Neural cell (in vitro differentiated cells): ENCODE results near the gene MAGEF1. TPM values are rescaled to one million over a fixed set of nuclear protein-coding genes. Genes with fewer than 3 reads are reported as not detected.
A peak's percentile ranks its signal among the peaks of the same experiment; 100 is the strongest.

Experiments
- H2AFZ ChIP-seq: fragments of 200-600, 300-800 bp; sonication (generic), shearing (Covaris generic); 2 replicates; pipeline ENCODE4 v1.6.0; 2014; ENCODE audit warnings: low read depth, mild to moderate bottlenecking, antibody characterized with exemption, low read length, moderate library complexity
- H3F3A ChIP-seq: fragments of 200-600 bp; shearing (Covaris generic); 2 replicates; pipeline ENCODE4 v1.6.1; 2016; ENCODE audit warnings: mild to moderate bottlenecking, moderate library complexity, mixed read lengths, antibody characterized with exemption, low read length; ENCODE audit not compliant: insufficient read depth, poor library complexity, severe bottlenecking
- H3K27ac ChIP-seq: fragments of 200-600, 300-800 bp; sonication (generic), shearing (Covaris generic); 2 replicates; pipeline ENCODE4 v1.5.1; 2014; ENCODE audit warnings: mild to moderate bottlenecking, low read length, moderate library complexity
- H3K27me3 ChIP-seq: fragments of 300-800, 200-600 bp; sonication (generic), shearing (Covaris generic); 2 replicates; pipeline ENCODE4 v1.6.0; 2014; ENCODE audit warnings: mild to moderate bottlenecking, low read depth, low read length, moderate library complexity; ENCODE audit not compliant: insufficient read depth
- H3K36me3 ChIP-seq: fragments of 300-800, 200-600 bp; sonication (generic), shearing (Covaris generic); 2 replicates; pipeline ENCODE4 v1.5.1; 2014; ENCODE audit warnings: mild to moderate bottlenecking, antibody characterized with exemption, low read length, moderate library complexity; ENCODE audit not compliant: insufficient read depth
- H3K4me2 ChIP-seq: fragments of 300-800, 200-600 bp; sonication (generic), shearing (Covaris generic); 2 replicates; pipeline ENCODE4 v1.6.0; 2014; ENCODE audit warnings: mild to moderate bottlenecking, low read length
- H3K4me3 ChIP-seq: fragments of 300-800, 200-600 bp; sonication (generic), shearing (Covaris generic); 2 replicates; pipeline ENCODE4 v1.5.1; 2014; ENCODE audit warnings: mild to moderate bottlenecking, low read length, moderate library complexity
- H3K79me2 ChIP-seq: fragments of 200-600 bp; shearing (Covaris generic); replicated peaks from 2 replicates; pipeline ENCODE4 v1.6.0; 2014; ENCODE audit warnings: mild to moderate bottlenecking, low read length, moderate library complexity; ENCODE audit not compliant: insufficient read depth
- H3K9ac ChIP-seq: fragments of 300-800, 200-600 bp; sonication (generic), shearing (Covaris generic); 2 replicates; pipeline ENCODE4 v1.6.1; 2016; ENCODE audit warnings: mild to moderate bottlenecking, low read length, mixed read lengths
- H3K9me2 ChIP-seq: fragments of 200-600 bp; shearing (Covaris generic); 2 replicates; pipeline ENCODE4 v1.6.1; 2016; ENCODE audit warnings: mild to moderate bottlenecking, low read length, mixed read lengths; ENCODE audit not compliant: insufficient read depth
- H3K9me3 ChIP-seq: fragments of 200-600, 300-800 bp; sonication (generic), shearing (Covaris generic); 2 replicates; pipeline ENCODE4 v1.6.1; 2016; ENCODE audit warnings: mild to moderate bottlenecking, mixed run types, low read length, moderate library complexity, mixed read lengths
- H4K20me1 ChIP-seq: fragments of 200-600 bp; shearing (Covaris generic); 2 replicates; pipeline ENCODE4 v1.6.1; 2016; ENCODE audit warnings: mild to moderate bottlenecking, mixed run types; ENCODE audit not compliant: insufficient read depth
- EP300 ChIP-seq: fragments of 450-650 bp; conservative IDR thresholded peaks from 2 replicates; pipeline ENCODE4 v1.6.1; 2014; ENCODE audit warnings: antibody characterized with exemption, mild to moderate bottlenecking, moderate library complexity; ENCODE audit not compliant: poor library complexity, severe bottlenecking
- EZH2 ChIP-seq: fragments of 200-600, 300-800 bp; shearing (Covaris generic), sonication (generic); IDR thresholded peaks from 2 replicates; pipeline ENCODE4 v1.6.1; 2014; ENCODE audit warnings: antibody characterized with exemption, low read length, borderline replicate concordance, mild to moderate bottlenecking; ENCODE audit not compliant: insufficient read depth, poor library complexity, severe bottlenecking
- MXI1 ChIP-seq: fragments of 450-650 bp; conservative IDR thresholded peaks from 2 replicates; pipeline ENCODE4 v1.6.1; 2014; ENCODE audit warnings: antibody characterized with exemption, mild to moderate bottlenecking; ENCODE audit not compliant: poor library complexity, severe bottlenecking
- POLR2AphosphoS5 ChIP-seq: IDR thresholded peaks from 2 replicates; pipeline ENCODE4 v1.6.1; 2012
- RAD21 ChIP-seq: fragments of 450-650 bp; conservative IDR thresholded peaks from 2 replicates; pipeline ENCODE4 v1.6.1; 2014; ENCODE audit warnings: antibody characterized with exemption, mild to moderate bottlenecking, moderate library complexity
- SMC3 ChIP-seq: fragments of 450-650 bp; conservative IDR thresholded peaks from 2 replicates; pipeline ENCODE4 v1.6.1; 2014; ENCODE audit warnings: antibody characterized with exemption, mild to moderate bottlenecking, moderate library complexity; ENCODE audit not compliant: poor library complexity
- TAF1 ChIP-seq: IDR thresholded peaks from 2 replicates; pipeline ENCODE4 v1.6.1; 2012; ENCODE audit warnings: low read depth
- polyA minus RNA-seq: library from RNA; depleted of rRNA, polyadenylated mRNA; stranded (reverse); fragments of >200 nt; gene quantifications from 2 replicates; pipeline ENCODE4 v1.2.3, GENCODE V29; 2014
- polyA plus RNA-seq: library from polyadenylated mRNA; depleted of rRNA; stranded (reverse); fragments of >200 nt; gene quantifications from 2 replicates; pipeline ENCODE4 v1.2.3, GENCODE V29; 2014
- TF ChIP-seq, protein P1 (sequence below): IDR thresholded peaks from 2 replicates; pipeline ENCODE4 v1.6.1; 2012; ENCODE audit warnings: borderline replicate concordance
- TF ChIP-seq, protein P2 (sequence below): fragments of 450-650 bp; IDR thresholded peaks from 2 replicates; pipeline ENCODE4 v1.5.1; 2014; ENCODE audit warnings: antibody characterized with exemption, mild to moderate bottlenecking, moderate library complexity; ENCODE audit not compliant: poor library complexity, severe bottlenecking

Gene MAGEF1, protein sequence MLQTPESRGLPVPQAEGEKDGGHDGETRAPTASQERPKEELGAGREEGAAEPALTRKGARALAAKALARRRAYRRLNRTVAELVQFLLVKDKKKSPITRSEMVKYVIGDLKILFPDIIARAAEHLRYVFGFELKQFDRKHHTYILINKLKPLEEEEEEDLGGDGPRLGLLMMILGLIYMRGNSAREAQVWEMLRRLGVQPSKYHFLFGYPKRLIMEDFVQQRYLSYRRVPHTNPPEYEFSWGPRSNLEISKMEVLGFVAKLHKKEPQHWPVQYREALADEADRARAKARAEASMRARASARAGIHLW
- 90.9 and 103 TPM in 2 replicates for polyA plus RNA-seq
- polyA minus RNA-seq = 56.0 and 63.8 TPM in 2 replicates

DNA sequence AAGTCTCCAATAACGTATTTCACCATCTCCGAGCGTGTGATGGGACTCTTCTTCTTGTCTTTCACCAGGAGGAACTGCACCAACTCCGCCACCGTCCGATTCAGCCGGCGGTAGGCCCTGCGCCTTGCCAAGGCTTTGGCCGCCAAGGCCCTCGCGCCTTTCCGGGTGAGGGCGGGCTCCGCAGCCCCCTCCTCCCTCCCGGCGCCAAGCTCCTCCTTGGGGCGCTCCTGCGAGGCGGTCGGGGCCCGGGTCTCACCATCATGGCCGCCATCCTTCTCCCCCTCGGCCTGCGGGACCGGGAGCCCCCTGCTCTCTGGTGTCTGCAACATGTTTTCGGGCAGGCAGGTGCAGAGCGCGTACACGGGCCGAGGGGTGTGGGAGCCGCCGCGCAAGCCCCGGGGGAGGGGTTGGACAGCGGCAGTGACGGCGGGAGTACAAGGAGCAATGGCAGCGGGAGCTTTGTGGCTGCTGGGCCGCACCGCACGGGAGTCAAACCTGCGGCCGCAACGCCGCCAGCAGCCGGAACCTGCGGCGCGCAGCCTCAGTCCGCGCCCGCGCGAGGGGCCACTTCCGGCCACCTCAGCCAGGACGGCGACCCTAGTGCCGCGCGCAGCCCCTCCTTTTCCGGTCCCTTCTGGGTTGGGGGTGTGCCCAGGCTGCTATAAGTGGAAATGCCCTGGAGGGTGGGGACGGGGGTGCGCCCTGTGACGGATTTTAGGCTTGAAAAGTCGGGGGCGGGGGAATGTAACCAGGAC lies at the start of gene MAGEF1:
Gene MAGEF1 (minus strand): TSS at position 572 of the 755 bp plus-strand sequence. CDS start 243 bp downstream, at position 329.
- Histone ChIP-seq H3K9me3 (no peaks in the 10 kb centered on the region), H2AFZ (peak within 1 kb of the TSS; percentile 93), H3K9ac (peak within 1 kb of the TSS; percentile 92), H3K27me3 (no peaks in the 10 kb centered on the region), H4K20me1 (no peaks in the 10 kb centered on the region), H3K9me2 (no peaks in the 10 kb centered on the region), H3K4me3 (peak within 1 kb of the TSS; percentile 75), H3K36me3 (no peaks in the 10 kb centered on the region), H3K27ac (peak within 1 kb of the TSS; percentile 88), H3F3A (no peaks in the 10 kb centered on the region), H3K79me2 (peaks cover 18% of the 10 kb centered on the region), H3K4me2 (peak within 1 kb of the TSS; percentile 89)
- peak; percentile 37 for TF ChIP-seq RAD21
- TF ChIP-seq SMC3 = peak; percentile 45
- TF ChIP-seq EZH2 = no peak
- peak; percentile 31 for TF ChIP-seq EP300
- peak; percentile 90 for TF ChIP-seq POLR2AphosphoS5
- TF ChIP-seq, protein P1, sequence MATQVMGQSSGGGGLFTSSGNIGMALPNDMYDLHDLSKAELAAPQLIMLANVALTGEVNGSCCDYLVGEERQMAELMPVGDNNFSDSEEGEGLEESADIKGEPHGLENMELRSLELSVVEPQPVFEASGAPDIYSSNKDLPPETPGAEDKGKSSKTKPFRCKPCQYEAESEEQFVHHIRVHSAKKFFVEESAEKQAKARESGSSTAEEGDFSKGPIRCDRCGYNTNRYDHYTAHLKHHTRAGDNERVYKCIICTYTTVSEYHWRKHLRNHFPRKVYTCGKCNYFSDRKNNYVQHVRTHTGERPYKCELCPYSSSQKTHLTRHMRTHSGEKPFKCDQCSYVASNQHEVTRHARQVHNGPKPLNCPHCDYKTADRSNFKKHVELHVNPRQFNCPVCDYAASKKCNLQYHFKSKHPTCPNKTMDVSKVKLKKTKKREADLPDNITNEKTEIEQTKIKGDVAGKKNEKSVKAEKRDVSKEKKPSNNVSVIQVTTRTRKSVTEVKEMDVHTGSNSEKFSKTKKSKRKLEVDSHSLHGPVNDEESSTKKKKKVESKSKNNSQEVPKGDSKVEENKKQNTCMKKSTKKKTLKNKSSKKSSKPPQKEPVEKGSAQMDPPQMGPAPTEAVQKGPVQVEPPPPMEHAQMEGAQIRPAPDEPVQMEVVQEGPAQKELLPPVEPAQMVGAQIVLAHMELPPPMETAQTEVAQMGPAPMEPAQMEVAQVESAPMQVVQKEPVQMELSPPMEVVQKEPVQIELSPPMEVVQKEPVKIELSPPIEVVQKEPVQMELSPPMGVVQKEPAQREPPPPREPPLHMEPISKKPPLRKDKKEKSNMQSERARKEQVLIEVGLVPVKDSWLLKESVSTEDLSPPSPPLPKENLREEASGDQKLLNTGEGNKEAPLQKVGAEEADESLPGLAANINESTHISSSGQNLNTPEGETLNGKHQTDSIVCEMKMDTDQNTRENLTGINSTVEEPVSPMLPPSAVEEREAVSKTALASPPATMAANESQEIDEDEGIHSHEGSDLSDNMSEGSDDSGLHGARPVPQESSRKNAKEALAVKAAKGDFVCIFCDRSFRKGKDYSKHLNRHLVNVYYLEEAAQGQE = peak; percentile 90
- TF ChIP-seq MXI1 = peak; percentile 42
- TF ChIP-seq TAF1 = peak; percentile 71
- TF ChIP-seq, protein P2, sequence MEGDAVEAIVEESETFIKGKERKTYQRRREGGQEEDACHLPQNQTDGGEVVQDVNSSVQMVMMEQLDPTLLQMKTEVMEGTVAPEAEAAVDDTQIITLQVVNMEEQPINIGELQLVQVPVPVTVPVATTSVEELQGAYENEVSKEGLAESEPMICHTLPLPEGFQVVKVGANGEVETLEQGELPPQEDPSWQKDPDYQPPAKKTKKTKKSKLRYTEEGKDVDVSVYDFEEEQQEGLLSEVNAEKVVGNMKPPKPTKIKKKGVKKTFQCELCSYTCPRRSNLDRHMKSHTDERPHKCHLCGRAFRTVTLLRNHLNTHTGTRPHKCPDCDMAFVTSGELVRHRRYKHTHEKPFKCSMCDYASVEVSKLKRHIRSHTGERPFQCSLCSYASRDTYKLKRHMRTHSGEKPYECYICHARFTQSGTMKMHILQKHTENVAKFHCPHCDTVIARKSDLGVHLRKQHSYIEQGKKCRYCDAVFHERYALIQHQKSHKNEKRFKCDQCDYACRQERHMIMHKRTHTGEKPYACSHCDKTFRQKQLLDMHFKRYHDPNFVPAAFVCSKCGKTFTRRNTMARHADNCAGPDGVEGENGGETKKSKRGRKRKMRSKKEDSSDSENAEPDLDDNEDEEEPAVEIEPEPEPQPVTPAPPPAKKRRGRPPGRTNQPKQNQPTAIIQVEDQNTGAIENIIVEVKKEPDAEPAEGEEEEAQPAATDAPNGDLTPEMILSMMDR = no peak

DNA sequence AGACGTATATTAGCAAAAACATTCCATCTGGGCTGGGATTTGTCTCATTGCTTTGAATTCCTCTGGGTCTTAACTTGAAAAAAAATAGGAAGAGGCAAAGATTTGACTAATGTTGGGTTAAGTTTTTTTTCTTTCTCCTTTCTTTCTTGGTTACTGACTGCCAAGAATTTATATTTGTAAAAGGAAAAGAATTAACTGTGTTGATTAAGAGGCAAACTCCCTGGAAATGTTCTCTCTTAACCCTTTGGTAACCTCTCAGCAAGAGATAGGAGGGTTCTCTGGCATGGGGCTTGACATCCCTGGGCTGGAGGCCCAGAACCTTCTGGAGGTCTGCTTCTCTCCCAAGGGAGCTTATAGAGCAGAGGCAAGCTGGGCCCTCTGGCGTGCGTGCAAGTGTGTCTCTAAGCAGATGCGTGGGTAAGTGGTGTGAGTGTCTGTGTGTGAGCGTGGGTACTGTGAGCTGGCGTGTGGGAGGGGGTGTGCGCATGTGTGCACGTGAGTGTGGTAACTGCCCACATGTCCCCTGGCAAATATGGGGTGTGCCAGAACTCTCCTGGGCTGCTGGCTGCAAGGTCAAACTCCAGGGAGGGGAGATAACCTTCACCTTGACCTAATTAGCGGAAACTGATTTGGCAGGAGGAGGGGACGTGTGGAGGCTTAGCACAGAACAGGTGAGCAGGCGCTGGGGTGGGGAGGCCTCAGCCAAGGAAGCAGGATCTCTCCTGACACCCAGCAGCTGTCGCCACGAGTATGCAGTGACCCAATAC lies 49.4 kb upstream of the MAGEF1 start:
- no peak overlapping the region for H2AFZ ChIP-seq
- H3K27me3 ChIP-seq = no peaks in the 10 kb centered on the region
- no peak overlapping the region for H3K4me3 ChIP-seq
- no peaks in the 10 kb centered on the region for H4K20me1 ChIP-seq
- no peak overlapping the region for H3K9ac ChIP-seq
- no peaks in the 10 kb centered on the region for H3F3A ChIP-seq
- TF ChIP-seq EZH2 = no peak
- TF ChIP-seq TAF1 = no peak
- no peak for TF ChIP-seq SMC3
- no peak for TF ChIP-seq POLR2AphosphoS5
- TF ChIP-seq, protein P1 = no peak
- TF ChIP-seq RAD21 = no peak
- no peak for TF ChIP-seq MXI1
- TF ChIP-seq EP300 = no peak
- TF ChIP-seq, protein P2 = no peak
- no peaks in the 10 kb centered on the region for H3K9me3 ChIP-seq
- no peaks in the 10 kb centered on the region for H3K36me3 ChIP-seq
- H3K27ac ChIP-seq = no peak overlapping the region
- no peaks in the 10 kb centered on the region for H3K9me2 ChIP-seq
- H3K79me2 ChIP-seq = no peaks in the 10 kb centered on the region
- no peak overlapping the region for H3K4me2 ChIP-seq
